Spleen (tissue), 11 donors: ENCODE data around the gene ADARB1. TPM values are rescaled to one million over a fixed set of nuclear protein-coding genes. Genes with fewer than 3 reads are reported as not detected.

Source experiments
- DNase-seq: peaks from one replicate; pipeline ENCODE4 v3.0.0-alpha.2; 2020
- H3K27ac ChIP-seq, 8 donors: fragments of 200-600 bp; sonication (generic) in 7 of 8; 1 replicate in 4 of 8; 2 replicates in 4 of 8; pipeline versions ENCODE4 v1.5.0 to v1.8.0; 2016 to 2021; ENCODE audit warnings: inconsistent platforms in 4 of 8, mild to moderate bottlenecking in 4 of 8, moderate library complexity in 1 of 8
- H3K27me3 ChIP-seq, 7 donors: fragments of 200-600 bp; sonication (generic) in 6 of 7; replicated peaks in 1 of 7; 1 replicate in 4 of 7; 2 replicates in 3 of 7; pipeline versions ENCODE4 v1.5.0 to v1.8.0; 2016 to 2021; ENCODE audit warnings: inconsistent platforms in 3 of 7, mild to moderate bottlenecking in 1 of 7
- H3K36me3 ChIP-seq, 6 donors: fragments of 200-600 bp; sonication (generic) in 5 of 6; 1 replicate in 4 of 6; 2 replicates in 2 of 6; pipeline versions ENCODE4 v1.5.0 to v1.8.0; 2016 to 2021; ENCODE audit warnings: inconsistent platforms in 2 of 6
- H3K4me1 ChIP-seq, 6 donors: fragments of 200-600 bp; sonication (generic) in 5 of 6; 1 replicate in 3 of 6; 2 replicates in 3 of 6; pipeline versions ENCODE4 v1.5.0 to v1.8.0; 2016 to 2021; ENCODE audit warnings: inconsistent platforms in 3 of 6
- H3K4me3 ChIP-seq, 8 donors: fragments of 200-600 bp; sonication (generic) in 7 of 8; 1 replicate in 4 of 8; 2 replicates in 4 of 8; pipeline versions ENCODE4 v1.5.0 to v1.8.0; 2016 to 2021; ENCODE audit warnings: inconsistent platforms in 4 of 8, mild to moderate bottlenecking in 4 of 8, moderate library complexity in 2 of 8
- H3K9me3 ChIP-seq, 8 donors: fragments of 200-600 bp; sonication (generic) in 7 of 8; 1 replicate in 4 of 8; 2 replicates in 4 of 8; pipeline versions ENCODE4 v1.5.0 to v1.8.0; 2016 to 2021; ENCODE audit warnings: inconsistent platforms in 4 of 8
- CTCF ChIP-seq, 11 experiments: fragments of 200-600 bp in 7 of 11; fragments of 450-650 bp in 4 of 11; sonication (generic) in 4 of 11; IDR thresholded peaks in 8 of 11; conservative IDR thresholded peaks in 3 of 11; 1 replicate in 7 of 11; 2 replicates in 4 of 11; pipeline versions ENCODE4 v1.4.0 to v1.8.0; 2016 to 2021; ENCODE audit warnings: antibody characterized with exemption in 11 of 11, inconsistent platforms in 4 of 11, mild to moderate bottlenecking in 1 of 11
- POLR2A ChIP-seq, 3 donors: fragments of 450-650 bp; IDR thresholded peaks; one replicate each; pipeline ENCODE4 v1.5.1; 2017; ENCODE audit warnings: antibody characterized with exemption in 3 of 3, mild to moderate bottlenecking in 1 of 3
- POLR2AphosphoS5 ChIP-seq, 3 donors: sonication (generic); formaldehyde crosslinking; IDR thresholded peaks; one replicate each; pipeline ENCODE4 v1.5.1; 2017; ENCODE audit warnings: antibody characterized with exemption in 3 of 3
- WGBS, 5 donors: extraction: QIAGEN DNeasy Blood & Tissue Kit in 3 of 5; methylation state at CpG; one replicate each; pipeline versions ENCODE4 v1.1.5 to v1.1.7; 2013 to 2018; 5-methylcytosine and 5-hydroxymethylcytosine counted together
- intact Hi-C: fragments of 100-400 bp; cut with DNase I; formaldehyde crosslinking; loops from one replicate; pipeline ENCODE4 v1.15.0; 2023; ENCODE audit warnings: low total_unique reads
- polyA plus RNA-seq, 3 donors: library from polyadenylated mRNA; stranded (reverse); fragments of 200-250 nt; gene quantifications; one replicate each; pipeline ENCODE4 v1.2.1, GENCODE V29; 2013
- total RNA-seq, 7 donors: library from RNA; depleted of rRNA in 3 of 7; stranded (reverse); fragments of >200 nt in 3 of 7; fragmentation: NEBNext Ultra II Directional in 4 of 7; extraction: Animal tissue kit (Norgen Biotek cat#: 25700) in 4 of 7; gene quantifications; one replicate each; pipeline versions ENCODE4 v1.1.0 to v1.2.1, GENCODE V29; 2016 to 2021
- donor health status: healthy with polysubstance abuse.
- donor health status: DM: no; HTN: no; CAD: no; lungs with moderate emphysema.
- donor health status: DM: no; HTN: no; CAD: no.
- donor health status: Bipolar disorder and iron deficiency.
- donor health status: healthy.
- donor health status: DM: no; HTN: no; CAD: no.
- donor health status: DM: yes; HTN: yes; CAD: no.

ADARB1 gene
- total and polyA plus RNA-seq, 10 donors, result 9.1 to 50.8 (median 29.0) TPM

GRCh38 chr21:45033791-45034555, 40.4 kb upstream of the ADARB1 start:
- TF ChIP-seq POLR2AphosphoS5 (IDR thresholded peaks at IDR 0.05) (peak; percentile 26 to 50 (median 31)), CTCF (IDR thresholded peaks at IDR 0.05 in 8 of 11, conservative IDR thresholded peaks at IDR 0.05 in 3 of 11) (no peak)
- 69 to 85% (median 77%) methylated on average over 21 of the region's 21 CpGs for WGBS, 5 donors
- Histone ChIP-seq H3K27me3 (peaks cover 0 to 23% (median 0%) of the 10 kb centered on the region in 7 donors), H3K4me3 (no peak overlapping the region), H3K4me1 (peaks cover 0 to 43% (median 16%) of the 10 kb centered on the region in 6 donors), H3K36me3 (no peaks in the 10 kb centered on the region), H3K9me3 (peaks cover 0 to 22% (median 15%) of the 10 kb centered on the region in 8 donors), H3K27ac (peak overlapping the region in 6 of 8 donors; percentile 20 to 74 (median 46))
- no peak for DNase-seq
- intact Hi-C loops, result no loop called here

GRCh38 chr21:45034556-45035476, 39.6 kb upstream of the ADARB1 start:
- Histone ChIP-seq H3K4me1 (peaks cover 0 to 48% (median 20%) of the 10 kb centered on the region in 6 donors), H3K9me3 (peaks cover 0 to 22% (median 15%) of the 10 kb centered on the region in 8 donors), H3K36me3 (no peaks in the 10 kb centered on the region), H3K27ac (peak overlapping the region in 4 of 8 donors; percentile 5 to 68 (median 46)), H3K27me3 (peaks cover 0 to 23% (median 0%) of the 10 kb centered on the region in 7 donors), H3K4me3 (no peak overlapping the region)
- no peak for DNase-seq
- WGBS, 5 donors, result 85 to 91% (median 90%) methylated on average over 21 to 23 of the region's 23 CpGs
- intact Hi-C loops, result no loop called here
- TF ChIP-seq POLR2AphosphoS5 (IDR thresholded peaks at IDR 0.05), result no peak
- no peak for TF ChIP-seq CTCF (IDR thresholded peaks at IDR 0.05 in 8 of 11, conservative IDR thresholded peaks at IDR 0.05 in 3 of 11)
- TF ChIP-seq POLR2A (IDR thresholded peaks at IDR 0.05), result no peak

- no peak for DNase-seq
- intact Hi-C loops, result no loop called here
- Histone ChIP-seq H3K36me3 (no peaks in the 10 kb centered on the region), H3K4me1 (peaks cover under 1 to 50% (median 23%) of the 10 kb centered on the region in 6 donors), H3K9me3 (peaks cover 0 to 22% (median 15%) of the 10 kb centered on the region in 8 donors), H3K4me3 (no peak overlapping the region), H3K27me3 (peaks cover 0 to 23% (median 0%) of the 10 kb centered on the region in 7 donors), H3K27ac (peak overlapping the region in 1 of 8 donors; percentile 68)
- TF ChIP-seq POLR2A (IDR thresholded peaks at IDR 0.05) (no peak), CTCF (IDR thresholded peaks at IDR 0.05 in 8 of 11, conservative IDR thresholded peaks at IDR 0.05 in 3 of 11) (no peak), POLR2AphosphoS5 (IDR thresholded peaks at IDR 0.05) (no peak)
- 85 to 95% (median 91%) methylated on average over 8 of the region's 8 CpGs for WGBS, 5 donors
Measured at GRCh38 chr21:45035477-45035848, 38.9 kb upstream of the ADARB1 start.
